Panc1 (cell line): ENCODE results near the gene MRPL24. TPM values are rescaled to one million over a fixed set of nuclear protein-coding genes. Genes with fewer than 3 reads are reported as not detected.

Experiments used
- ATAC-seq: fragments of 200-7000 bp; cut with Tn5 transposase; 2 replicates; pipeline ENCODE4 v1.9.1; 2020; ENCODE audit warnings: mild to moderate bottlenecking, moderate library complexity
- BruUV-seq: library from RNA; stranded (reverse); fragments of 400-500 nt; replicated peaks from 2 replicates; lab custom pipeline; 2021; lab: Mats Ljungman, UMichigan
- CTCF ChIA-PET: fragments of 300-600 bp; sonication (Branson Sonifier 250); formaldehyde crosslinking; loops from one replicate; lab custom pipeline; 2022; ENCODE audit warnings: antibody characterized with exemption; lab: Charles Lee
- POLR2A ChIA-PET: fragments of 300-600 bp; sonication (Branson Sonifier 250); formaldehyde crosslinking; loops from one replicate; lab custom pipeline; 2022; ENCODE audit warnings: antibody characterized with exemption; lab: Charles Lee
- DNase-seq: peaks from one replicate; pipeline ENCODE4 v3.0.0-alpha.2; 2010; ENCODE audit warnings: low read depth, low spot score
- H3K27ac ChIP-seq: 2 replicates; pipeline ENCODE4 v1.5.1; 2011; ENCODE audit warnings: mild to moderate bottlenecking, low read length, inconsistent platforms
- H3K27me3 ChIP-seq: fragments of 200-500 bp; sonication (Bioruptor generic); 2 replicates; pipeline ENCODE4 v1.6.0; 2014; ENCODE audit warnings: low read length, inconsistent platforms; ENCODE audit not compliant: control insufficient read depth, insufficient read depth
- H3K36me3 ChIP-seq: fragments of 200-500 bp; sonication (Bioruptor generic); 2 replicates; pipeline ENCODE4 v1.5.1; 2014; ENCODE audit warnings: inconsistent platforms, mild to moderate bottlenecking, low read length, moderate library complexity; ENCODE audit not compliant: control insufficient read depth, insufficient read depth
- H3K4me1 ChIP-seq: 2 replicates; pipeline ENCODE4 v1.5.1; 2011; ENCODE audit warnings: inconsistent platforms, mild to moderate bottlenecking, low read length, moderate library complexity; ENCODE audit not compliant: control insufficient read depth, insufficient read depth
- H3K4me3 ChIP-seq, 2 experiments: 2 replicates each; pipeline ENCODE4 v1.5.1; 2011 to 2012; ENCODE audit warnings: low read depth in 2 of 2, low read length in 2 of 2, mild to moderate bottlenecking in 2 of 2, inconsistent platforms in 1 of 2, moderate library complexity in 1 of 2
- H3K9me3 ChIP-seq: fragments of 200-500 bp; sonication (Bioruptor generic); 2 replicates; pipeline ENCODE4 v1.5.1; 2014; ENCODE audit warnings: low read depth, mild to moderate bottlenecking, inconsistent platforms, low read length, moderate library complexity; ENCODE audit not compliant: control insufficient read depth, insufficient read depth
- SIN3A ChIP-seq: IDR thresholded peaks from 2 replicates; pipeline ENCODE4 v1.6.1; 2012; ENCODE audit warnings: low read depth, mild to moderate bottlenecking, low read length, moderate library complexity, borderline replicate concordance; ENCODE audit not compliant: insufficient read depth
- TCF7L2 ChIP-seq: IDR thresholded peaks from 2 replicates; pipeline ENCODE4 v1.6.1; 2011; ENCODE audit warnings: mild to moderate bottlenecking, low read depth, low read length, inconsistent platforms
- in situ Hi-C: cut with HindIII; loops from 2 replicates; pipeline ENCODE4 v1.10.0; 2016; ENCODE audit warnings: low sequenced_read_pairs, low pct_unique_long_range_greater_than_20kb
- intact Hi-C: fragments of 100-400 bp; cut with micrococcal nuclease; formaldehyde crosslinking; loops from one replicate; pipeline ENCODE4 v1.10.0; 2022; ENCODE audit not compliant: unreplicated experiment
- total RNA-seq: library from RNA; stranded (reverse); gene quantifications from one replicate; pipeline ENCODE4 v1.2.1, GENCODE V29; 2021; ENCODE audit not compliant: unreplicated experiment
- TF ChIP-seq, protein P1 (sequence below), 2 experiments: IDR thresholded peaks; 2 replicates each; pipeline ENCODE4 v1.6.1; 2011 to 2012; ENCODE audit warnings: low read depth in 2 of 2, control low read depth in 1 of 2, low read length in 1 of 2, mild to moderate bottlenecking in 1 of 2, moderate library complexity in 1 of 2; ENCODE audit not compliant: insufficient read depth in 1 of 2
- TF ChIP-seq, protein P2 (sequence below): fragments of 450-650 bp; IDR thresholded peaks from 2 replicates; pipeline ENCODE4 v1.5.1; 2017; ENCODE audit warnings: mild to moderate bottlenecking

MRPL24 gene
- total RNA-seq, 1 experiment from 2014 or later = 80.4 TPM

DNA sequence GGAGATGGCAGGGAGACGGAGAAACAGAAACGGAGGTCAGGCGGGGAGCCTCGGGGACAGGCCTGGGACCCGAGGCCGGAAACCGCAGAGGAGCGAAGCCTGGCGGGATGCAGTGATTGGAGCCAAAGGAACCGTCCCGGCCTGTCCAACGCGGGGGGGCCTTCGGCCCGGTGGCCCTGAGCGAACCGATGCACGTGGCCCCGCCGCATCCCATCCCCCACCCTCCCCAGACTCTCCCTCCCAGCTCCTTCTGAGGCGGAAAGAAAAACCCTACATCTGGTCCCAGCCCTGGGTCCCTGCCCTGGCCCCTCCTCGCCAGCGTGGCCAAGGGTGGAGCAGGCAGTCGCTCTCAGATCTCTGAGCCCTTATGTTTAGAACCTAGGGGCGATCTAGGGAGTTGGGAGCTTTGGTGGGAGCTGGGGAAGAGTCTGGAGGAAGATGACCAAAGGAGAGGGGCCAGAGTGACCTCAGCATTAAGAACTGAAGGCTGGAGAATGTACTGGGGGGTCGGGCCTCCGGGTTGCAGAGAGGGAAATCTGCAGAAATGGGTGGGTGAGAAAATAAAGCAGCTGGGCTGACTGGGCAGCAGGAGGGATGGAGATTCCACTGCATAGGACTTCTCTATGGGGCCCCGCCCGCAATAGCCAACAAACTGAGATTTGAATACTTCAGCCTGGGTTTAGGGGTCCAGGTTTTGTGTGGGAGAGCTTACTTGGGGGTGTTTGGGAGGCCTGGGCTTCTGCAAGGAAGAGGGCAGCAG lies 34.1 kb downstream of the MRPL24 start:
- H3K27me3 ChIP-seq = no peaks in the 10 kb centered on the region
- ChIA-PET POLR2A (interaction anchor here (0.5 to 1.9 kb wide), 9 partner anchors 8 to 36 kb away, joined by 3 to 7 read pairs (median 5); partner anchors contain the start of genes ISG20L2, METTL25B and NES), CTCF (interaction anchor here (0.6 to 3.7 kb wide), 9 partner anchors 12 to 221 kb away, joined by 3 to 96 read pairs (median 5); no protein-coding TSS in a partner anchor)
- DNase-seq (no peak), ATAC-seq (peak; percentile 16)
- H3K4me3 ChIP-seq = peak overlapping the region; percentile 82 to 84
- peak overlapping the region; percentile 93 for H3K27ac ChIP-seq
- peaks cover 70% of the 10 kb centered on the region for H3K4me1 ChIP-seq
- BruUV-seq = no TSS peak
- intact Hi-C loops = no loop called here
- in situ Hi-C loops = no loop called here
- no peaks in the 10 kb centered on the region; the same call in 1 of the 2 replicates for H3K36me3 ChIP-seq
- no peaks in the 10 kb centered on the region for H3K9me3 ChIP-seq
- peak; percentile 12; the same call in 1 of the 2 replicates for TF ChIP-seq TCF7L2
- TF ChIP-seq, protein P1, sequence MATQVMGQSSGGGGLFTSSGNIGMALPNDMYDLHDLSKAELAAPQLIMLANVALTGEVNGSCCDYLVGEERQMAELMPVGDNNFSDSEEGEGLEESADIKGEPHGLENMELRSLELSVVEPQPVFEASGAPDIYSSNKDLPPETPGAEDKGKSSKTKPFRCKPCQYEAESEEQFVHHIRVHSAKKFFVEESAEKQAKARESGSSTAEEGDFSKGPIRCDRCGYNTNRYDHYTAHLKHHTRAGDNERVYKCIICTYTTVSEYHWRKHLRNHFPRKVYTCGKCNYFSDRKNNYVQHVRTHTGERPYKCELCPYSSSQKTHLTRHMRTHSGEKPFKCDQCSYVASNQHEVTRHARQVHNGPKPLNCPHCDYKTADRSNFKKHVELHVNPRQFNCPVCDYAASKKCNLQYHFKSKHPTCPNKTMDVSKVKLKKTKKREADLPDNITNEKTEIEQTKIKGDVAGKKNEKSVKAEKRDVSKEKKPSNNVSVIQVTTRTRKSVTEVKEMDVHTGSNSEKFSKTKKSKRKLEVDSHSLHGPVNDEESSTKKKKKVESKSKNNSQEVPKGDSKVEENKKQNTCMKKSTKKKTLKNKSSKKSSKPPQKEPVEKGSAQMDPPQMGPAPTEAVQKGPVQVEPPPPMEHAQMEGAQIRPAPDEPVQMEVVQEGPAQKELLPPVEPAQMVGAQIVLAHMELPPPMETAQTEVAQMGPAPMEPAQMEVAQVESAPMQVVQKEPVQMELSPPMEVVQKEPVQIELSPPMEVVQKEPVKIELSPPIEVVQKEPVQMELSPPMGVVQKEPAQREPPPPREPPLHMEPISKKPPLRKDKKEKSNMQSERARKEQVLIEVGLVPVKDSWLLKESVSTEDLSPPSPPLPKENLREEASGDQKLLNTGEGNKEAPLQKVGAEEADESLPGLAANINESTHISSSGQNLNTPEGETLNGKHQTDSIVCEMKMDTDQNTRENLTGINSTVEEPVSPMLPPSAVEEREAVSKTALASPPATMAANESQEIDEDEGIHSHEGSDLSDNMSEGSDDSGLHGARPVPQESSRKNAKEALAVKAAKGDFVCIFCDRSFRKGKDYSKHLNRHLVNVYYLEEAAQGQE (IDR thresholded peaks at IDR 0.05; ENCODE audit: insufficient read depth in 1 of 2, low read depth in 2 of 2, low read length in 1 of 2) = no peak

DNA sequence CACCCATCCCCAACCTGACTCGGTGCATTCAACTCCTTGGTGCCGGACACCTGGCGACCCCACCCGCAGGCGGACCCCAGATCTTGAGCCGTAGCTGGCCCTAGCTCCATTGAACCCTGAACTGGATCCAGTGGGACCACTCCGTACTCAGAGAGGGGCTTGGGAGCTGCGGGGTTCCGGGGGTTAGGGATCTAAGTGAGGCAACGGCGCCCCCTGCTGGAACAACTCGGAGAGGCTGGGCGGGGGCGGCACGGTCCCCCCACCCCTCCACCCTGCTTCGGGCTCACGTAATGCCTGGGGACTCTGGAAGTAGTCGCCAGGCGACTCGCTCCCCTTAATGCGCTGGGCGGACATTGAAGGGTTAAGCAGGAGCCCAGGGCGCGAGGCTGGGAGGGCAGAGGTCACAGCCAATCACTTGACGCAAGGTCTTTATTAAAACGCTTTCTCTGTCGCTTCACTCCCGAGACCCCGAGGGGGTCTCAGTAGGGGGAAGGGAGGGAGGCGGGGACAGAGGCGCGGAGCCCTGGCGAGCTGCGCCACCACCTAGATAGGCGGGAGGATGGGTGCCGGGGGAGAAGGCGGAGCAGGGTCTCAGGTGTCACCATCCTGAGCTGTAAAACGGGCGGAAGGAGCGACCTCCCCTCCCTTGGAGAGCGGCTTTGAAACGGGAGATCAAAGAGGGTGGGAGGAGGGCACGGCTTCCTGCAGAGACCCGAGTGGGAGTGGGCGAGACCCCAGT lies 34.8 kb downstream of the MRPL24 start:
- Histone ChIP-seq H3K27me3 (no peaks in the 10 kb centered on the region), H3K9me3 (no peaks in the 10 kb centered on the region), H3K27ac (peak overlapping the region; percentile 93), H3K36me3 (no peaks in the 10 kb centered on the region; the same call in 1 of the 2 replicates), H3K4me3 (peak overlapping the region; percentile 82 to 84), H3K4me1 (peaks cover 70% of the 10 kb centered on the region)
- DNase-seq (no peak), ATAC-seq (peak; percentile 64)
- ChIA-PET CTCF (interaction anchor here (0.5 to 3.7 kb wide), 13 partner anchors 8 to 222 kb away, joined by 3 to 96 read pairs (median 5); no protein-coding TSS in a partner anchor), POLR2A (interaction anchor here (0.5 to 1.9 kb wide), 9 partner anchors 9 to 35 kb away, joined by 3 to 10 read pairs (median 5); partner anchors contain the start of genes ISG20L2, METTL25B and NES)
- intact Hi-C loops = loop anchor here (2.0 kb wide), 1 partner anchor 15 kb away; no protein-coding TSS in a partner anchor
- TF ChIP-seq SIN3A (no peak; the same call in 1 of the 2 replicates), TCF7L2 (peak; percentile 97)
- TF ChIP-seq, protein P2, sequence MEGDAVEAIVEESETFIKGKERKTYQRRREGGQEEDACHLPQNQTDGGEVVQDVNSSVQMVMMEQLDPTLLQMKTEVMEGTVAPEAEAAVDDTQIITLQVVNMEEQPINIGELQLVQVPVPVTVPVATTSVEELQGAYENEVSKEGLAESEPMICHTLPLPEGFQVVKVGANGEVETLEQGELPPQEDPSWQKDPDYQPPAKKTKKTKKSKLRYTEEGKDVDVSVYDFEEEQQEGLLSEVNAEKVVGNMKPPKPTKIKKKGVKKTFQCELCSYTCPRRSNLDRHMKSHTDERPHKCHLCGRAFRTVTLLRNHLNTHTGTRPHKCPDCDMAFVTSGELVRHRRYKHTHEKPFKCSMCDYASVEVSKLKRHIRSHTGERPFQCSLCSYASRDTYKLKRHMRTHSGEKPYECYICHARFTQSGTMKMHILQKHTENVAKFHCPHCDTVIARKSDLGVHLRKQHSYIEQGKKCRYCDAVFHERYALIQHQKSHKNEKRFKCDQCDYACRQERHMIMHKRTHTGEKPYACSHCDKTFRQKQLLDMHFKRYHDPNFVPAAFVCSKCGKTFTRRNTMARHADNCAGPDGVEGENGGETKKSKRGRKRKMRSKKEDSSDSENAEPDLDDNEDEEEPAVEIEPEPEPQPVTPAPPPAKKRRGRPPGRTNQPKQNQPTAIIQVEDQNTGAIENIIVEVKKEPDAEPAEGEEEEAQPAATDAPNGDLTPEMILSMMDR = peak; percentile 92
- no TSS peak for BruUV-seq
- in situ Hi-C loops = no loop called here
